ENCODE measurements around the gene MED15. TPM values are rescaled to one million over a fixed set of nuclear protein-coding genes. Genes with fewer than 3 reads are reported as not detected.

The MED15 gene
- total and polyA plus RNA-seq, 7 donors = 25.8 to 86.8 (median 37.5) TPM

DNA sequence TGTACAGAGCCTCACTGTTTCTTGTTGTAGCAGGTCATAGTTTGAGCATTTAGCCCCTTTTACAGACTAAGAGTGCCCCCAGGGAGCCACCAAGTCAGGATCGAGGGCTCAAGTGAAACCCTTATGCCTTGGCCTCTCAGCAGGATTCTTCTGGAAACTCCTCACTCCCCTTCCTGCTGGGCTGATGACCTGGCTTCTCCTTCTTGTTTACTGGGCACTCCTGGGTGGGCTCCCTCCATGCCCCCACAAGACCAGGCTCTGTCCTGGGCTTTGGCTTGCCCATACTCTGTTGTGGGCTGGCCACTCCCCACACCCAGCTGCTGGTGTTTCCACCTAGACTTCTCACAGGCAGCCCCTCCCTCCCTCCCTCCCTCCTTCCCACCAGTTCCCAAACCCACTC, 69.6 kb downstream of the MED15 start:
- Histone ChIP-seq H3K9me3 (no peaks in the 10 kb centered on the region), H3K27me3 (no peaks in the 10 kb centered on the region), H3K4me3 (no peak overlapping the region), H3K36me3 (peaks cover 25 to 100% (median 58%) of the 10 kb centered on the region in 4 donors), H3K27ac (no peak overlapping the region), H3K4me1 (no peaks in the 10 kb centered on the region)
- TF ChIP-seq, protein P1, sequence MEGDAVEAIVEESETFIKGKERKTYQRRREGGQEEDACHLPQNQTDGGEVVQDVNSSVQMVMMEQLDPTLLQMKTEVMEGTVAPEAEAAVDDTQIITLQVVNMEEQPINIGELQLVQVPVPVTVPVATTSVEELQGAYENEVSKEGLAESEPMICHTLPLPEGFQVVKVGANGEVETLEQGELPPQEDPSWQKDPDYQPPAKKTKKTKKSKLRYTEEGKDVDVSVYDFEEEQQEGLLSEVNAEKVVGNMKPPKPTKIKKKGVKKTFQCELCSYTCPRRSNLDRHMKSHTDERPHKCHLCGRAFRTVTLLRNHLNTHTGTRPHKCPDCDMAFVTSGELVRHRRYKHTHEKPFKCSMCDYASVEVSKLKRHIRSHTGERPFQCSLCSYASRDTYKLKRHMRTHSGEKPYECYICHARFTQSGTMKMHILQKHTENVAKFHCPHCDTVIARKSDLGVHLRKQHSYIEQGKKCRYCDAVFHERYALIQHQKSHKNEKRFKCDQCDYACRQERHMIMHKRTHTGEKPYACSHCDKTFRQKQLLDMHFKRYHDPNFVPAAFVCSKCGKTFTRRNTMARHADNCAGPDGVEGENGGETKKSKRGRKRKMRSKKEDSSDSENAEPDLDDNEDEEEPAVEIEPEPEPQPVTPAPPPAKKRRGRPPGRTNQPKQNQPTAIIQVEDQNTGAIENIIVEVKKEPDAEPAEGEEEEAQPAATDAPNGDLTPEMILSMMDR (IDR thresholded peaks at IDR 0.05) = no peak
- TF ChIP-seq POLR2AphosphoS5 (IDR thresholded peaks at IDR 0.05) = no peak
- no peak for TF ChIP-seq POLR2A (IDR thresholded peaks at IDR 0.05)
- no peak for TF ChIP-seq EP300 (IDR thresholded peaks at IDR 0.05)
- intact Hi-C loops (cut with DNase I) = no loop called here
- WGBS, 2 donors = 85 to 92% methylated on average over 1 of the region's 1 CpG
- DNase-seq = no peak

GRCh38 chr22:20577549-20577975, 70.2 kb downstream of the MED15 start:
- Histone ChIP-seq H3K27ac (no peak overlapping the region), H3K4me3 (no peak overlapping the region), H3K9me3 (no peaks in the 10 kb centered on the region), H3K27me3 (no peaks in the 10 kb centered on the region), H3K36me3 (peaks cover 26 to 100% (median 56%) of the 10 kb centered on the region in 4 donors), H3K4me1 (no peaks in the 10 kb centered on the region)
- 30 to 78% methylated on average over 8 of the region's 8 CpGs for WGBS, 2 donors
- TF ChIP-seq POLR2A (IDR thresholded peaks at IDR 0.05) (no peak), EP300 (IDR thresholded peaks at IDR 0.05) (no peak), POLR2AphosphoS5 (IDR thresholded peaks at IDR 0.05) (no peak)
- TF ChIP-seq, protein P1 (IDR thresholded peaks at IDR 0.05) = no peak
- DNase-seq = no peak
- intact Hi-C loops (cut with DNase I) = no loop called here

GRCh38 chr22:20578192-20578591, 70.8 kb downstream of the MED15 start:
- H3K27me3 ChIP-seq = no peaks in the 10 kb centered on the region
- H3K36me3 ChIP-seq = peaks cover 32 to 100% (median 59%) of the 10 kb centered on the region in 4 donors
- TF ChIP-seq, protein P1 (IDR thresholded peaks at IDR 0.05) = no peak
- no peak for TF ChIP-seq EP300 (IDR thresholded peaks at IDR 0.05)
- DNase-seq = no peak
- no peaks in the 10 kb centered on the region for H3K9me3 ChIP-seq
- intact Hi-C loops (cut with DNase I) = no loop called here
- 70 to 88% methylated on average over 7 of the region's 7 CpGs for WGBS, 2 donors
- H3K4me3 ChIP-seq = no peak overlapping the region
- H3K27ac ChIP-seq = no peak overlapping the region
- H3K4me1 ChIP-seq = no peaks in the 10 kb centered on the region

DNA sequence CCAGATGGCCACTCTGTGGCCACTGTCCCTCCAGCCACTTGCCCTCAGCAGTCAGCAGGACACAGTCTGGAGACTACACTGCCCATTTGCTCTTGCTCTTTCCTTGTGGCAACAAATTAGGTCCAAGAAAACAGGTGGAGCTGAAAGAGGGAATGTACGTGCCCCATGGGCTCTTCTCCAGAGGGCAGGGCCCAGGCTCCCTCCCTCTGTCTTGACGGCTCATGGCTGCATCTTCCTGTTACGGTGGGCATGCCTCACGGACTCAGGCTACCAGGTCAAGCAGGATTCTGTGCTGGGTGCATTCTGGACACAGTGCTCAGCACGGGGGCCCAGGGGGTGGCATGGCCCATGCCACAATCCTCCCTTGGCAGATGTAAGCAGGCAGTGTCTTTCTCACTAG, 71.3 kb downstream of the MED15 start:
- H3K4me3 ChIP-seq = no peak overlapping the region
- no peak overlapping the region for H3K27ac ChIP-seq
- peaks cover 37 to 100% (median 61%) of the 10 kb centered on the region in 4 donors for H3K36me3 ChIP-seq
- no peaks in the 10 kb centered on the region for H3K9me3 ChIP-seq
- WGBS, 2 donors = 85 to 91% methylated on average over 5 of the region's 5 CpGs
- H3K4me1 ChIP-seq = no peaks in the 10 kb centered on the region
- no peak for DNase-seq
- TF ChIP-seq EP300 (IDR thresholded peaks at IDR 0.05) (no peak), POLR2AphosphoS5 (IDR thresholded peaks at IDR 0.05) (no peak), POLR2A (IDR thresholded peaks at IDR 0.05) (no peak)
- no peaks in the 10 kb centered on the region for H3K27me3 ChIP-seq
- intact Hi-C loops (cut with DNase I) = no loop called here

DNA sequence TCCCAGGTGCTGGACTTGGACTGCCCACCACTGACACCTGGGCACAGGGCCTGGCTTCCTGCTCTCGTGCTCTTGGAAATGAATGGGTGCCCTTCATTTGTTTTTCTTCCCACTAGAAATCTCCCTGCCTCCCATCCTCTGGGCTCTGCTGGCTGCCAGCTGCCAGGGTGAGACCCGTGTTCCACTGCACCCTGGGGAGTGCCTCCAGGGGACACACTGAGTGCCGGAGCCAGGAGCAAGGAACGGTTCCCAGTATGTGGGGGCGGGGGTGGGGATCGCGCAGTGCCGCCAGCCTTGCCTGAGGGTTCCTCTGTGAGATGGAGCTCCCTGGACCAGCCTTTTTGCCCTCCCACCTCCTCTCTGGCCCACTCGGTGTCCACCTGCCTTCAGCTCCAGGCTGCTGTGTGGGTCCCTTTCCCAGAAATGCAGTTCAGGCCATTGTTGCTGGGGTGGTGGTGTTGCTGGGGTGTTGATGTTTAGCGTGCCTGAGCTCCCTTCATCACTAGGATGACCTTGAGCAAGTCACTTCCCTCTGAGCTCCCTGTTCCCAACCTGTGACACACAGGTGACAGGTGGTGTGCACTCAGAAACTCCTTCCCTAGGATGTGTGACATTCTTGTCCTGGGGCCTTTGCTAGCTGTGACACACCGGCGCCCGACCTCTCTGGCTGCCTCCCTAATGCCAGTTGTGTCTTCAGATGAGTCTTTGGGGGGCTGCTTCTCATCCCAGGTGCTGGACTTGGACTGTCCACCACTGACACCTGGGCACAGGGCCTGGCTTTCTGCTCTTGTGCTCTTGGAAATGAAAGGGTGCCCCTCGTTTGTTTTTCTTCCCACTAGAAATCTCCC, 72.1 kb downstream of the MED15 start:
- no peak for DNase-seq
- H3K4me1 ChIP-seq = no peaks in the 10 kb centered on the region
- 88 to 90% methylated on average over 14 of the region's 14 CpGs for WGBS, 2 donors
- no peak overlapping the region for H3K27ac ChIP-seq
- H3K4me3 ChIP-seq = no peak overlapping the region
- intact Hi-C loops (cut with DNase I) = no loop called here
- H3K27me3 ChIP-seq = no peaks in the 10 kb centered on the region
- H3K9me3 ChIP-seq = no peaks in the 10 kb centered on the region
- H3K36me3 ChIP-seq = peaks cover 39 to 100% (median 61%) of the 10 kb centered on the region in 4 donors
- TF ChIP-seq POLR2A (IDR thresholded peaks at IDR 0.05) = no peak
- TF ChIP-seq EP300 (IDR thresholded peaks at IDR 0.05) = no peak
- TF ChIP-seq POLR2AphosphoS5 (IDR thresholded peaks at IDR 0.05) = no peak
- TF ChIP-seq, protein P1 (IDR thresholded peaks at IDR 0.05) = no peak

Measured in sigmoid colon (tissue), 7 donors.